WTC11 (cell line): Measurements from ENCODE around the gene KLB. TPM values are rescaled to one million over a fixed set of nuclear protein-coding genes. Genes with fewer than 3 reads are reported as not detected.

Experiments used
- ATAC-seq: fragments of 200-7000 bp; cut with Tn5 transposase; 2 replicates; pipeline ENCODE4 v1.10.0; 2021; ENCODE audit warnings: mild to moderate bottlenecking, moderate library complexity
- CTCF ChIA-PET: fragments of 300-600 bp; sonication (Branson Sonifier 250); formaldehyde crosslinking; loops from one replicate; lab custom pipeline; 2021; ENCODE audit warnings: antibody characterized with exemption; lab: Charles Lee
- POLR2A ChIA-PET: fragments of 350-600 bp; sonication (Branson Sonifier 250); formaldehyde crosslinking; loops from one replicate; lab custom pipeline; 2021; ENCODE audit warnings: antibody characterized with exemption; lab: Charles Lee
- DNase-seq: peaks from one replicate; pipeline ENCODE4 v3.0.0; 2021; ENCODE audit warnings: low spot score
- H3K27ac Mint-ChIP-seq: 2 replicates; pipeline ENCODE4 v1.8.0; 2021; ENCODE audit warnings: mixed read lengths
- H3K27me3 Mint-ChIP-seq: 2 replicates; pipeline ENCODE4 v1.8.0; 2021; ENCODE audit warnings: low read depth, mild to moderate bottlenecking, moderate library complexity, mixed read lengths
- H3K36me3 Mint-ChIP-seq: 2 replicates; pipeline ENCODE4 v1.8.0; 2021; ENCODE audit warnings: mixed read lengths
- H3K4me1 Mint-ChIP-seq: 2 replicates; pipeline ENCODE4 v1.8.0; 2022; ENCODE audit warnings: mixed read lengths
- H3K4me3 Mint-ChIP-seq: 2 replicates; pipeline ENCODE4 v1.8.0; 2021; ENCODE audit warnings: mild to moderate bottlenecking, moderate library complexity, mixed read lengths
- H3K9me3 Mint-ChIP-seq: 2 replicates; pipeline ENCODE4 v1.8.0; 2021; ENCODE audit warnings: mixed read lengths
- AFF4 ChIP-seq: sonication (generic); formaldehyde crosslinking; IDR thresholded peaks from 2 replicates; pipeline ENCODE4 v1.8.1; 2023; ENCODE audit warnings: mild to moderate bottlenecking, missing genetic modification reagents, borderline replicate concordance
- ATF2 ChIP-seq: sonication (generic); formaldehyde crosslinking; IDR thresholded peaks from 2 replicates; pipeline ENCODE4 v1.8.1; 2022; ENCODE audit warnings: low read depth, missing genetic modification reagents, borderline replicate concordance
- E2F1 ChIP-seq: sonication (generic); formaldehyde crosslinking; IDR thresholded peaks from 2 replicates; pipeline ENCODE4 v1.8.0; 2022; ENCODE audit warnings: mild to moderate bottlenecking, missing genetic modification reagents
- ETV6 ChIP-seq: sonication (generic); formaldehyde crosslinking; IDR thresholded peaks from 2 replicates; pipeline ENCODE4 v1.8.1; 2022; ENCODE audit warnings: mild to moderate bottlenecking, missing genetic modification reagents
- FOXP4 ChIP-seq: sonication (generic); formaldehyde crosslinking; IDR thresholded peaks from 2 replicates; pipeline ENCODE4 v1.8.0; 2022; ENCODE audit warnings: mild to moderate bottlenecking, missing genetic modification reagents
- GABPB1 ChIP-seq: sonication (generic); formaldehyde crosslinking; IDR thresholded peaks from 2 replicates; pipeline ENCODE4 v1.8.1; 2023; ENCODE audit warnings: mild to moderate bottlenecking, missing genetic modification reagents
- KAT7 ChIP-seq: sonication (generic); formaldehyde crosslinking; IDR thresholded peaks from 2 replicates; pipeline ENCODE4 v1.8.1; 2023; ENCODE audit warnings: missing genetic modification reagents, mild to moderate bottlenecking, borderline replicate concordance
- NFYB ChIP-seq: sonication (generic); formaldehyde crosslinking; conservative IDR thresholded peaks from 2 replicates; pipeline ENCODE4 v1.8.0; 2022; ENCODE audit warnings: low read depth, missing genetic modification reagents
- OVOL2 ChIP-seq: fragments of 250-450 bp; sonication (Bioruptor Pico); IDR thresholded peaks from 2 replicates; pipeline ENCODE4 v1.9.0; 2021; ENCODE audit warnings: mild to moderate bottlenecking, borderline replicate concordance
- PREB ChIP-seq: sonication (generic); formaldehyde crosslinking; IDR thresholded peaks from 2 replicates; pipeline ENCODE4 v1.8.1; 2022; ENCODE audit warnings: mild to moderate bottlenecking, missing genetic modification reagents, moderate library complexity, borderline replicate concordance
- PRRX2 ChIP-seq: fragments of 250-450 bp; sonication (Bioruptor Pico); IDR thresholded peaks from 2 replicates; pipeline ENCODE4 v1.8.0; 2021; ENCODE audit warnings: mild to moderate bottlenecking
- STAT6 ChIP-seq: sonication (generic); formaldehyde crosslinking; conservative IDR thresholded peaks from 2 replicates; pipeline ENCODE4 v1.8.1; 2023; ENCODE audit warnings: mild to moderate bottlenecking, low read depth, missing genetic modification reagents, moderate library complexity
- TCF7 ChIP-seq: sonication (generic); formaldehyde crosslinking; IDR thresholded peaks from 2 replicates; pipeline ENCODE4 v1.8.0; 2022; ENCODE audit warnings: mild to moderate bottlenecking, low read depth, missing genetic modification reagents, moderate library complexity
- TEAD4 ChIP-seq: sonication (generic); formaldehyde crosslinking; IDR thresholded peaks from 2 replicates; pipeline ENCODE4 v1.8.0; 2022; ENCODE audit warnings: mild to moderate bottlenecking, missing genetic modification reagents
- USF2 ChIP-seq: sonication (generic); formaldehyde crosslinking; IDR thresholded peaks from 2 replicates; pipeline ENCODE4 v1.8.1; 2023; ENCODE audit warnings: mild to moderate bottlenecking, missing genetic modification reagents, moderate library complexity
- ZBTB43 ChIP-seq: sonication (generic); formaldehyde crosslinking; IDR thresholded peaks from 2 replicates; pipeline ENCODE4 v1.8.1; 2023; ENCODE audit warnings: mild to moderate bottlenecking, missing genetic modification reagents
- ZNF219 ChIP-seq: sonication (generic); formaldehyde crosslinking; IDR thresholded peaks from 2 replicates; pipeline ENCODE4 v1.8.0; 2023; ENCODE audit warnings: missing genetic modification reagents, mild to moderate bottlenecking, borderline replicate concordance
- ZNF396 ChIP-seq: fragments of 250-450 bp; sonication (Bioruptor Pico); IDR thresholded peaks from 2 replicates; pipeline ENCODE4 v1.8.0; 2021; ENCODE audit warnings: mild to moderate bottlenecking, moderate library complexity, borderline replicate concordance
- total RNA-seq: library from RNA; stranded (reverse); gene quantifications from 3 replicates; pipeline ENCODE4 v1.2.3, GENCODE V29; 2021

The KLB gene
- total RNA-seq, 1 experiment from 2014 or later: not detected

GRCh38 chr4:39466747-39467146 is 60.0 kb downstream of the KLB start:
- H3K36me3 Mint-ChIP-seq: peaks cover 39% of the 10 kb centered on the region
- peaks cover 4% of the 10 kb centered on the region; the same call in 1 of the 2 replicates for H3K4me1 Mint-ChIP-seq
- H3K27me3 Mint-ChIP-seq: no peaks in the 10 kb centered on the region
- ATAC-seq: no peak
- no peak overlapping the region for H3K4me3 Mint-ChIP-seq
- no peak for DNase-seq
- TF ChIP-seq TCF7 (CRISPR knock-in tag): no peak
- TF ChIP-seq ZNF396 (CRISPR knock-in tag): no peak
- no peak for TF ChIP-seq NFYB
- TF ChIP-seq TEAD4 (CRISPR knock-in tag): no peak
- TF ChIP-seq OVOL2 (CRISPR knock-in tag): no peak
- no peak for TF ChIP-seq E2F1 (CRISPR knock-in tag)
- no peak for TF ChIP-seq FOXP4 (CRISPR knock-in tag)
- TF ChIP-seq ZNF219: no peak
- no peak for TF ChIP-seq GABPB1 (CRISPR knock-in tag)
- TF ChIP-seq PREB (CRISPR knock-in tag): no peak
- TF ChIP-seq KAT7 (CRISPR knock-in tag): no peak
- no peak for TF ChIP-seq ETV6 (CRISPR knock-in tag)
- no peak for TF ChIP-seq AFF4 (CRISPR knock-in tag)
- ChIA-PET POLR2A (no interaction called here), CTCF (interaction anchor here (0.6 kb wide), 1 partner anchor 174 kb away, joined by 3 read pairs; no protein-coding TSS in a partner anchor)
- H3K27ac Mint-ChIP-seq: no peak overlapping the region
- H3K9me3 Mint-ChIP-seq: no peaks in the 10 kb centered on the region

GRCh38 chr4:39467464-39467863 is 60.7 kb downstream of the KLB start:
- Mint-ChIP-seq H3K4me1 (peaks cover 4% of the 10 kb centered on the region; the same call in 1 of the 2 replicates), H3K36me3 (peaks cover 44% of the 10 kb centered on the region), H3K27me3 (no peaks in the 10 kb centered on the region), H3K27ac (no peak overlapping the region; the same call in 1 of the 2 replicates), H3K4me3 (no peak overlapping the region), H3K9me3 (no peaks in the 10 kb centered on the region)
- no peak for DNase-seq
- POLR2A ChIA-PET: no interaction called here
- CTCF ChIA-PET: no interaction called here
- no peak for ATAC-seq
- TF ChIP-seq ZBTB43 (CRISPR knock-in tag) (no peak), ATF2 (CRISPR knock-in tag) (no peak), TCF7 (CRISPR knock-in tag) (no peak), USF2 (CRISPR knock-in tag) (no peak), PRRX2 (no peak), STAT6 (no peak)
